ENCODE data around the gene ANO9.
"Not testable (repeated sequence)": the region's sequence is repeated elsewhere in the genome, so short reads cannot be mapped to it uniquely, and the experiment has no call there.

ANO9 gene

GRCh38 chr11:450809-451451 lies 9.1 kb upstream of the ANO9 start:
- peak; percentile 59 to 81 (median 77) for DNase-seq

GRCh38 chr11:449889-450808 lies 8.3 kb upstream of the ANO9 start, which contains the start of gene PTDSS2:
PTDSS2 (plus strand) TSS chr11:450279; CDS start chr11:450456, 177 bp downstream.
- peak; percentile 86 to 94 (median 91) for DNase-seq

- DNase-seq, result peak; percentile 91 to 93 (median 93)
Observed at GRCh38 chr11:447923-448731, 6.3 kb upstream of the ANO9 start.

- no peak for DNase-seq
Observed at GRCh38 chr11:446891-447290, 5.1 kb upstream of the ANO9 start.

GRCh38 chr11:445765-446588 lies 4.2 kb upstream of the ANO9 start:
- no peak for DNase-seq

GRCh38 chr11:444396-445144 lies 2.8 kb upstream of the ANO9 start:
- DNase-seq, result no peak

GRCh38 chr11:443542-444199 lies 1.9 kb upstream of the ANO9 start:
- DNase-seq, result no peak

- DNase-seq, result no peak
Observed at GRCh38 chr11:442611-443081, 835 bp upstream of the ANO9 start.

GRCh38 chr11:441043-441417 lies 781 bp downstream of the ANO9 start:
- no peak for DNase-seq

- no peak for DNase-seq
Observed at GRCh38 chr11:440065-441042, 1.5 kb downstream of the ANO9 start.

- DNase-seq, result no peak
Observed at GRCh38 chr11:439315-440064, 2.3 kb downstream of the ANO9 start.

- DNase-seq, result no peak
Observed at GRCh38 chr11:438101-438844, 3.5 kb downstream of the ANO9 start.

GRCh38 chr11:437228-437870 lies 4.5 kb downstream of the ANO9 start:
- no peak for DNase-seq

- DNase-seq, result not testable (repeated sequence)
Observed at GRCh38 chr11:434999-435740, 6.6 kb downstream of the ANO9 start.

GRCh38 chr11:434496-434895 lies 7.3 kb downstream of the ANO9 start:
- no peak for DNase-seq

- DNase-seq, result no peak
Observed at GRCh38 chr11:433641-434040, 8.2 kb downstream of the ANO9 start.

- no peak for DNase-seq
Observed at GRCh38 chr11:433111-433510, 8.7 kb downstream of the ANO9 start.
